GM19240 (cell line): ENCODE results near the gene KRT6B.

Experiments
- DNase-seq: peaks from one replicate; pipeline ENCODE4 v3.0.0; 2011; ENCODE audit warnings: low spot score; ENCODE audit not compliant: insufficient read length

Gene KRT6B

DNA sequence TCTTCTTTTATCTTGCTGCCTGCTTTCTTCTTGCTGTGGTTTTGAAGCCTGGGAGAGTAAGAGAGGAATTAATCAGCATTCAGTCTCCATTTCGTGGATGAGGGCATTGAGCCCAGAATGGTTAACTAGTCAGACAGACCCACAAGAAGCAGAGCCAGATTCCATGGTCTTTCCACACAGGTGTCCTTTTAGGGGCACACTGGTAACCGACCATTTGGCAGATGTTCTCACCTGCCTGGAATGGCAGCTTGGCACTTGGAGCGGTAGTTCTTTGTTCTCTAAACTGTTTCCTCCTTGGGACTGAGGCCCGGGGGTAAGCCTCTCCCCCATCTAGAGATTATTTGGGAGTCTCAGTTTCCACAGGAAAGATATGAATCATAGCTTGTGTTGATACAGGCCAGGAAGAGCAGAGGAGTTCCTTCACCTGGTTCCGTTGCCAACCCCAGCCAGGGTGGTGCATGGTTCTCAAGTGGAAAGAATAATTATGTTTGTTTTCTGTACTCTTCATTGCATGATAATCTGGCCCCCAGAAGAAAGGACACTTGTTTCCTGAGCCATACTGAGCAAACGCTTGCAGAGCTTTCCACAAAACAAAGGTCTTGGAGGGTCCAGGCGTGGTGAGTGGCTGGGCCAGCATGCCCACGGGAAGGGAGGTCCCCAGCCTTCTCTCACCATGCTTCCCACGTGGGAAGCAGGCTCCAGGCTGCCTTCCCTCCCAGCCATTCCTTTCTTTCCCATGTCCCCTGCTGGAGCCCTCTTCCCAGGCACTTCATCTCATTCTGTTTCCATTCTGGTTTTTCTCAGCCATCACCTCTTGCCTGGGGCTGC, 15.7 kb downstream of the KRT6B start:
- no peak for DNase-seq

DNA sequence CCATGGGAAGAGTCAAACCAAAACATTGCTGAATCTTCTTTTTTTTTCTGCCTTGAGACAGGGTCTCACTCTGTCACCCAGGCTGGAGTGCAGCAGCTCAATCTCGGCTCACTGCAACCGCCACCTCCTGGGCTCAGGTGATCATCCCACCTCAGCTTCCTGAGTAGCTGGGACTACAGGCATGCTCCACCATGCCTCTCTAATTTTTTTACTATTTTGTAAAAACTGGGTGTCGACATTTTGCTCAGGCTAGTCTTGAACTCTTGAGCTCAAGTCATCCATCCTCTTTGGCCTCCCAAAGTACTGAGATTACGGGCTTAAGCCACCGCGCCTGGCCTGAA, 16.3 kb downstream of the KRT6B start:
- no peak for DNase-seq

DNA sequence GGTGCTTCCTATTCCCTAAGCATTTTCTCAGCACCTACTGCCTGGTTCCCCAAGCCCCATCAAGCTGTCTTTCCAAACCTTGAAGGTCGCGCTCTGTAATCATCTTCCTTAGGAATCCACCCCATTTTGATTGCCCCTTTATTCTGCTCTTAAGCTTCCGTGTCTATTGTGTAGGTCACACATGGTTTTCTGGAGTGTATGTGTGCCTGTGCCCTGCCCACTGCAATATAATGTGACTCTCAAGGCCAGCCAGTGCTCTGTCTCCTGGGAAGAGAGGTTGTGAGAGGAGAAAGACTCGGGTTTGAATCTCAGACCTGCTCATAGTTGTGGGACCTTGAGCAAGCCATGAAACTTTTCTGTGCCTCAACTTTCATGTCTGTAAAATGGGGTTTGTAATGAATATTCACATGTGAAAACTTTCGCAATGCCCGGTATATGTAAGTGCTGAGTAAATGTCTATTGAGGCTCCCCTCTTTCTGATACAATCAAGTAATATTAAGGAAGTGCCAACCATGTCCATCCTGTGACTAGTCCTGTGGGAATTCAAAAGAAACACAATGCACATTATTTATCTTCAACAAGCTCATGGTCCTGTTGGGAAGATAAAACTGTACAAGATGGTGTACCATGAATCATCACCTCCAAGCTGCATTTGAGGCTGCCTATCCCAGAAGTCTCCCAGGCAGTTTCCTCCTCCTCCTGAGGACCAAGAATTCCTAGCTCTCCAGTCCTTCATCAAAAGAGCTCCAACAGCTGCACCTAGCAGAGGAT, 17.0 kb downstream of the KRT6B start:
- DNase-seq = no peak

DNA sequence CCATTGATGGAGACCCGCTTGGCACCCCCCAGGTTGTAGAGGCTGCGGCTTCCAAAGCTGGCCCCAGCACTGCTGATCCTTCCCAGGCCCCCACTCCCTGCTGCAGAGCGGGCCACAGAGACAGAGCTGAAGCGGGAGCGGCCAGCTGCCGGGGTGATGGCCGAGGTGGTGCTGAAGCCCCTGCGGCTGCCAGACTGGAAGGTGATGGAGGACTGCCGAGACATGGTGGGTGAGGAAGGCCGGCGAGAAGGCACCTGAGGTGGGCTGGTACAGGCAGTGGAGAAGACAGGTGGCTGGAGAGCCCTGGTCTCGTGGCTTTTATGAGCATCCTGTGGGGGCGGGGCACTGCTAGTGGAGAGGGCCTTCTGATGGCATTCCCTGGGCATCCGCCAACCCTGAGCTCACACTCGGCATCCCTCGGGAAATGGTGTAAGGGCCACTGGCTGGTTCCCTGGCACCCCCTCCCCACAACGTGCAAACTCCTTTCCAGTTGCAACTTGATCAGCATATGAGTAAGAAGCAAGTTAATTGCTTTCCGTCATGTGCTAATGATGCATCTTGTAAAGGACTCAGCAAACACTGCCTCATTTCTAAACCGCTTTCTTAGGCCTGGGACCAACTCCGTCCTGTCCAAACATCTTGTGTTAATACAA, 17.7 kb downstream of the KRT6B start, which contains the start of gene KRT75:
TSS of gene KRT75 (minus strand) at position 291 of the 653 bp plus-strand sequence. CDS start at position 224, 67 bp downstream.
- DNase-seq = no peak

DNA sequence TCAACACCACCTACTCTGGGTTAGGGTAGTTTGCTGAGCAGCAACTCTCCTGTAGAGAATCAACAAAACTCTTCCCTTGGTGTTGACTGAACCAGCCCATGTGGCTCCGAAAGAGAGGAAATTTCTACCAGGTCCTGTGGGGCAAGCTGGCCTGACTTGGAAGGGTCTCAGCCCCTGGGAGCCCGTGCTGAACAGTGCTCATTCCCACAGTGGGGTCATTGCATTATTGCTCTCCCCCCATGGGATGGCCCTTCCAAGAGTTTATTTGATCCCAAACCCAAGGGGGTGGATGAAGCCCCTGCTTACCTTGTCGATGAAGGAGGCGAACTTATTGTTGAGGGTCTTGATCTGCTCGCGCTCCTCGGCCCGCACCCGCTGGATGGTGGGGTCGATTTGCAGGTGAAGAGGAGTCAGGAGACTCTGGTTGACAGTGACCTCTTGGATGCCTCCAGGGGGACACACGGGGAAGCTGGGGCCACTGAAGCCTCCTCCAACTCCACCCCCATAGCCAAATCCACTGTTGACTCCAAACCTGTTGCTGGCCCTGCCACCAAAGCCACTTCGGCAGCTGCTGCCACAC, 18.4 kb downstream of the KRT6B start:
- no peak for DNase-seq

DNA sequence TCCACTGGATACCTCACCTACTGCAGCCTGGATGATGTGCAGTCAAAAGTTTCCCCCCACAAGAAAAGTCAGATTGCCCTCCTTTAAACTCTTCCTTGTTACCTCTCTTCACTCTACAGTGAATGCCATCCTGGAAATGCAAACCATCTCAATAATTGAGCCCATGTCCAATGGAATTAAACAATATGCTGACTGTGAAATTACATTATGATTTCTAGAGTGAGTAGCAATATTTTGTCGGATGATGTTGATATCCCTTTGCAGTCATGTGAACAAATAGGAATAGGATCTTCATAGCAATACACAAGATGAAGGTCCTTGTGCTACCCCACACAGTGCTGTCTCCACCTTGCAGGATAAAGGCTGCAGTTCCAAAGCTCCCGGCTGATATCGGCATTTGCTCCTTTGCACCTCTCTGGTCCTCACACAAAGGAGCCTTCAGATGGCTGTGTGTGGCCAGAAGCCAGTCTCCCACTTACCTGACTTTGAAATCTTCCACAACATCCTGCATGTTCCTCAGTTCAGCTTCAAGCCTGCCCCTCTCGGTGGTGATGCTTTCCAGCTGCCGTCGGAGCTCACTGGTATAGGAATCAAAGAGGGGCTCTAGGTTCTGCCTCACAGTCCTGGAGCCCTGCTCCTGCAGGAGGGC, 19.3 kb downstream of the KRT6B start:
- DNase-seq = no peak

DNA sequence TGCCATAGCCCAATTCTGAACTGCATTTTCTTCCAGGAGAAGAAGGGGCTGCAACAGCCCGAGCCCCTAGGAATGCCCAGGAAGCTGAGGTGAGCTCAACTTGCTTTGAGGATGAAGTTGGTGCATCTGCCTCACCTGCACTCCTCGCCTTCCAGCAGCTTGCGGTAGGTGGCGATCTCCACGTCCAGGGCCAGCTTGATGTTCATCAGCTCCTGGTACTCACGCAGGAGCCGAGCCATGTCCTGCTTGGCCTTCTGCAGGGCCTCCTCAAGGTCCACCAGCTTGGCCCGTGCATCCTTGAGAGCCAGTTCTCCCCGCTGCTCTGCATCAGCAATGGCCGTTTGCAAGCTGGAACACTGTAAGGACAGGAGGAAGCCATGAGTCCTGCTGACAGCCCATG, 23.8 kb downstream of the KRT6B start:
- no peak for DNase-seq

DNA sequence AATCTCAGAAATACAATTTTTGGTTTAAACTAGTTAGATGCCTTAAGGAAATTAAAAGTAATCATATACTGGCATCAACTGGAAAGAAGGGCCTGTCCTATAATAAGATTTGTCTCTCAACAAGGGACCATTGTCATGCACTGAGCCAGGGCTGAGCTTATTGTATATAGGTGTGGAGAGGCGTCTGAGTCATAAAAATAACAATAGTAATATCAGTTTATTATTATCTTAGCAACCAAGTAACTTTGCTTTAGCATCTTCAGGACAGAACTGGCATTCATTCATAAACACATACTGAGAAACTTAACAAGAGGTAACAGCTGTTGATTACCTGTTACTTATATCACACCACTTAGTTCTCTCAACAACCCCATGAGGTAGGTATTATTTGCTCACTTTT, 24.9 kb downstream of the KRT6B start:
- no peak for DNase-seq

DNA sequence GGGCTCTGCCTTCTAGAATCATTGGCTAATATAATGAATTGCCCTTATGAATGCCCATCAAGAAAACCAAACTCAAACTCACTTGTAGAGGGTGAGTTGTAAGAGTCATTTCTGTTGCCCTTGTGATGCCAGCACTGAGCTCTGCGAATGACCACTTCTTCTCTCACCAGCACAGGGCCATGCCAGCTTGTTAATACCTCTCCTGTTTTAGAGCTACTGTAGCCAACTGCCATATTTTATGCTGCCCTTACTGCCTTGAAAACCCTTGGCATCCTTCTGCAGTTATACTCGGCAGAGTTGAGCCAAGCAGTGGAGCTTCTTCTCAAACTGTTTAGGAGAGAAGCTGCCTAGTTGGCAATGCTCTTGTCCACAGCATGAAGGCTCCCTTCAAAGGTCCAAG, 25.9 kb downstream of the KRT6B start:
- DNase-seq = no peak

DNA sequence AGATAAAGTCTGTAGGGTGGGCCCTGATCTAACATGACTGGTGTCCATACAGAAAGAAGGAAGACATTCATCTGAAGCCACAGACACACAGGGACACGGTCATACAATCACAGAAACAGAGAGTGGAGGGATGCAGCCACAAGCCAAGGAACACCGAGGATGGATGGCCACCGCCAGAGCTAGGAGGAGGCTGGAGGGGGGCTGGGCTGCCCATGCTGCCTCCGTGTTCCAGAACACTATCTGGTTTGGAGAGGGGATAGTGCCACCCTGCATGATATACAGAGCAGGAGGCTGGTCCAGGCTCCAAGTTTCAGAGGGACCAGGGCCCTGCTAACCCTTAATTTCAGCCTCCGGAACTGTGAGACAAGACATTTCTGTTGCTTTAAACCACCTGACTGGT, 26.5 kb downstream of the KRT6B start:
- no peak for DNase-seq

DNA sequence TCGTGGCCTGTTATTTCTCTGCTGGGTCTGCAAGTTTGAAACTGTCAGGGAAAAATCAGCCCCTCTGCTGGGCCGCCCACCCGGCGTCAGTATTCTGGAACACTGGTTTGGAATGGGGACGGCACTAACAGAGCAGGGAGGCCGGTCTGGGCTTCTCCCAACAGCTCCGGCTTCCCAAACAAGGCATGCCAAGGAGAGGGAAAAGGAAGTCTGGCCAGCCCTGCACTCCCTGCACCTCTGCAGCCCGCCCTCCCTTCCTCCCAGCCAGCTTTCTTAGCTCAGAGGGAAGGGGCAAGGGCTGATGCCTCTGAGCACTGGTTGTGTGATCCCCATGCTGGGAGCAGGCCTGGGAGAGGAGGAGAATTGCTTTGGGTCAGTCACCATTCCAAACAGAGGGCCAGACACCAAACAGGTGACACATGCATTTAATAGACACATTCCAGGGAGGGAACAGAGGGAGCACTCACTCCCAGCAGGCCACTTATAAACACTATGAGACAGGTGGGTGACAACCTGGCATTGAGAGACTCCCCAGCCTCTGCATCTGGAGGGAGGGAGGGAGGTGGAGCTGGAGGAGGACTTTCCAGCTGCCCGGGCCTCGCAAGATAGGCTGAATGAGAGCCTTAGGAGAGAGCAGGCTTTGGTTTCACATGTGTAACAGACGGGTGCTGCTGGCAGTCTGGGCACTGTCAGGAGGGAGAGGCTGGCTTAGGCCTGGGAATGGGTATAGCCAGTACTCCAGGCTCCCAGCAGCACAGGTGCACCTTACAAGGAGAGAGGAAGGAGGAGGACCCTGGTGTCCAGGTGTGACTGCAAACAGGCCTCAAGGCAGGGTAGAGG, 28.1 kb downstream of the KRT6B start:
- DNase-seq = no peak

DNA sequence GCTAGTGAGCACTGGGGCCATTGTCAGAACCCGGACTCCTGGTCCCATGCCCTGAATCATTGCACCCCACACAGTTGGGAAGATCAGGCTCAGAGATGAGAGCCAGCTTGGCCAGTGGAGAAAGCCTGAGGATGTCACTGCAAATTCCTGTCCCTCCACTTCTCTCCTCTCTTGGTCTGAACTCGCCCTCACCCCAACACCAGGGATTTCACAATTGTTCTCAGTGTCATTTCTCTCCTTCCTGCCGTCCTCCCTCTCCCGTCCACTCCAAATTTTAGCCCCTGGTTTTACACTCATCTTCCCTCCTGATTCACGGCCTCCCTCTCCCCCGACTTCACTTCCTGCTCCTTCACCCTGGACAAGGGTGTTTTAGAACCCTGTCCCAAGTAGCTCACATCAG, 28.9 kb downstream of the KRT6B start:
- no peak for DNase-seq

DNA sequence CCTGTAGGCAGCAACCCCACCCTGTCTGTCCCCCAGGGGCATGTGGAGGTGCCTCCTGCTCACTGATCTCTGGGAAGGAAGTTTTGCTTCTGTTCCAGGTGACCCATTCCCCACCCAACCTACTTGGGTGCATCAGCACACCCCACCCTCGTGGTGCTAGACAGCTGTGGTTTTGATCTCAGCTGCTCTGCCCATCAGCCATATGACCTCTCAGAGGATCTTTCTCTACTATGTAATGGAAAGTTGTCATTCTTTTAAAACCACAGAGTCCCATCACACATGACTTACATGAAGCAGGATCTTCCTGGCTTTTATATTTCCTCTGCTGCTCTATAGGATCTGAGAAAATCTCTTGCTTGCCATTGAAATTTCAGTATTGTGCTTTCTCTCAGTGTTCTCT, 32.3 kb downstream of the KRT6B start:
- no peak for DNase-seq

DNA sequence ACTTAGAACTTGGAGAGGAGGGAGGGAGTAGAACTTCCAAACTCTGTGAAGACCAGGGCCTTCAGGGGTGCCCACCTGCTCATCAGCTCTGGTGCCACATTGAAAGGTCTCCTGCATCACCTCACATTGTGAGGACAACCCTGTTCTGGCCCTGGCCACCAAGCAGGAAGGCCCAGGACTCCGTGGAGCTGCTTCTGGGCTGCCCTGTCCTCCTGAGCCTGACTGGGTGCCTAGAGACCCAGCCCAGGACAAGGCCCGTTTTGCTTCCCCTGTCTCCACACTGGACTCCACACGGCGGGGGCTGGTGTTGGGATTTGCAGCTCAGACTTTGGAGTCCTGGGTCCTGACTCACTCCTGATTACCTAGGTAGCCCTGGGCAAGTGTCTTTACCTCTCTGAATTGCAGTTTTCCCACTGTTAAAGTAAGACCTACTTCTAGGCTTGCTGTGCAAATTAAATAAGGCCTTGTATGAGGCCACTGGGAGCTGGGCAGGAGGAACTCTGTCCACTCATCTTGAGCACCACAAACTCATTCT, 33.3 kb downstream of the KRT6B start:
- no peak for DNase-seq

DNA sequence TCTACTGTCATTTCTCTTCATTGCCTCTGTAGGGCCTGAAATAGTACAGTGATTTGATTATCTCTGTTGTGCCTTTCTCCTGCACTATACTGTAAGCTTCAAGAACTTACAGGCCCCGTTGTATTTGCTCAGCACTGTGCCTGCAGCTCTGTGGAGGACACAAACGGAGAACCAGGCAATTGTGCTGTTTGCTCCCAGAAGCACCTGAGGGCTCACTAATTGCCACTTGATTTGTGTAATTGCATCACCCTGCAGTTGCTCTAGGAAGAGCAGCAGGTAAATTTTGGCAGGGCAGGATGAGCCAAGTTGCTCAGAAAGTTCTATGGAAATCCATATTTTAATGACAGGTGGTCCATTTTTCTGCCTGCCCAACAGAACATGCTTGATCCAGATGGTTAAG, 34.2 kb downstream of the KRT6B start:
- DNase-seq = no peak

DNA sequence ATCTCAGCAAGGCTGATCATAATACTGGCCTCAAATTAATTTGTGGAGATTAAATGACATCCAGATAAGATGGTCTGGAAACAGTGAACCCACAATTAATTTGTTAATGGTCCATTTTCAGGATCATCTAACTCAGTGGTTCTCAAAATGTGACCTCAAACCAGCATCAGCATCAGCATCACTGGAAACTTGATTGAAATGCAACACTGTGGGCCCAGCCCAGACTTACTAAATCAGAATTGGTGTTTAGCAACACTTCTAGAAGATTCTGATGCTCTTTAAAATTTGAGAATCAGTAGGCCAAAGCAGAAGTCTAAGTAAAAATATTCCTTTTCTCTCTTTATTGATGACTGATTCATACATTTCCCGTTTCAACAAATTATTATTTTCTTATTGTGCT, 35.2 kb downstream of the KRT6B start:
- DNase-seq = no peak

DNA sequence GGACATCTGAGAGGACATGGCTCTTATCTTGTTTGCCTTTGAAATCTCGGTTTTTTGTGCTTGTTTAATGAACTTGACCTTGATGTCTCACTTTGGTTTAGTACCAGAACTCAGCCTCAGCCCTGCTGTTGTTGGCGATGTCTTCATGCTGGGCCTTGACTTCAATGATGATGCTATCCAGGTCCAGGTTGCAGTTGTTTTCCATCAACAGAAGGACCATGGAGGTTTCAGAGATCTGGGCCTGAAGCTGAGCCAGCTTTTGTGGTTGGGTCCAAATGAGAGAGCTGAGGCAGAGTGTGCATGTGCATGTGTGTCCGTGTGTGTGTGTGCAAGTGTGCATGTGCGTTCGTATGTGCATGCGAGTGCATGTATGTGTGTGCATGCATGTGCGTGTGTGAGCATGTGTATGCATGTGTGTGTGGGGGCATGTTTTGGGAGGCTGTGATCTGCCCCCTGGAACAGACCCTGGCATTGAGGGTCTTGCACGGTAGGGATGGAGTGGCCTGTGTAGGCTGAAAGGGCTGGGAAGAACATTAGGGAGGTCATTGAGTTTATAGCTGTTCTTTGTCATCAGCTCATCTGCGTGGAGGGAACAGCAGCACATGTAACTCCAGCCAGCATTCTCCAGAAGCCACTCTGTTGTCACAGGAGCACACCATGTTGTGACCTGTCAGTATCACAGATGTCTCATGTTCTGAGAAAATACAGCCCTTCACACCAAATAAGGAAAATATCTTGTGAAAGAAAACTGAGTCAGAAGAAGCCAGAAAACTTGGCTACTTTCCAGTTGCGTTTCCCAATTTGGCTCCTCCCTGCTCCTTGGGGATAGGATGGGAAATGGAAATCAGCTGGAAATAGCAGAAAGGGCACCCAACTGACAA, 35.8 kb downstream of the KRT6B start:
- DNase-seq = no peak

DNA sequence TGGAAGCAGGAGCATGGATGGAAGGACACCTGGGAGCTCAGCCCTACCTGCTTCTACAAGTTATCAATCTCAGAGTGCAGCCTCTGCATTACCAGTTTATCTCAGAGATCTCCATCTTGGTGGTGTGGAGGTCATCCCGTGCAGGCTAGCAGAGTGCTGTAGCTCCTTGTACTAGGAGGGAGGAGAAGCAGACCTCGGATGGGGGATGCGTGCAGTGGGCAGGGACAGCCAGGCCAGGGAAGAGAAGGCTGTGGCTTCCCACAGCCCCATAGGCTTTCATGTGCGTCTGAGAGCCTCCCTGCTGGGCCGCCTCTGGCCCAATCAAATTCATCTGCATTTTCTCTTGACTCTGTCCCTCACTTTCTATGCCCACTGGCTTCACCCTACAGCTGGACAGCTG, 37.0 kb downstream of the KRT6B start:
- no peak for DNase-seq

DNA sequence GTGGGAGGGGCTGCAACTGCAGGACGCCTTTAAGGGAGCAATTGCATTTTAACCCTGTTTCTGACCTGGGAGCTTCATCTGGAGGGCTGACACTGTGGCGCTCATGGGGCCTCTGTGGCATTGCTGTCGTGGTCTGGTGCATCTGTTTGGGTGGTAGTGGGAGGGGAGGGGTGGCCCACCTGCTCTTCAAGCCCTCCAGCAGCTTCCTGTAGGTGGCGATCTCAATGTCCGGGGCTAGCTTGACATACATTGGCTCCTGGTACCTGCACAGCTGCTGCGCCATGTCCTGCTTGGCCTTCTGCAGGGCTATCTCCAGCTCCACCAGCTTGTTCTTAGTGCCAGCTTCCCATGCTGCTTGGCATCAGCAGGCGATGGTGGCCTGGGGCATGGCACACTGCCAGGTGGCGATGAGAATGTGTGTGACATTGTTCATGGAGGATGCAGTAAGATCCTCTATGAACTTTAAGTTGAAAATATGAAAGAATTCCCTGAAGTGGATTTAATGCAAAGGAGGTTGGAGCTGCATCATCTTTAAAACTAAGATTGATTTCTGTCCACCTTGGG, 38.1 kb downstream of the KRT6B start:
- no peak for DNase-seq
